ENCODE results near the gene GJC2.

The GJC2 gene

GRCh38 chr1:228190182-228190581 is 40.5 kb downstream of the GJC2 start:
- no peak for DNase-seq (ENCODE audit: low read depth, low spot score)

GRCh38 chr1:228190778-228191177 is 41.0 kb downstream of the GJC2 start:
- DNase-seq (ENCODE audit: low read depth, low spot score): no peak

GRCh38 chr1:228194436-228194835 is 44.7 kb downstream of the GJC2 start:
- no peak for DNase-seq (ENCODE audit: low read depth, low spot score)

GRCh38 chr1:228194921-228195812 is 45.4 kb downstream of the GJC2 start:
- DNase-seq (ENCODE audit: low read depth, low spot score): no peak

GRCh38 chr1:228197555-228198147 is 47.9 kb downstream of the GJC2 start:
- DNase-seq (ENCODE audit: low read depth, low spot score): no peak

GRCh38 chr1:228198977-228199590 is 49.4 kb downstream of the GJC2 start:
- DNase-seq (ENCODE audit: low read depth, low spot score): no peak

GRCh38 chr1:228204958-228205357 is 55.2 kb downstream of the GJC2 start:
- no peak for DNase-seq (ENCODE audit: low read depth, low spot score)

GRCh38 chr1:228205526-228206436 is 56.1 kb downstream of the GJC2 start:
- no peak for DNase-seq (ENCODE audit: low read depth, low spot score)

GRCh38 chr1:228206582-228207351 is 57.0 kb downstream of the GJC2 start:
- no peak for DNase-seq (ENCODE audit: low read depth, low spot score)

GRCh38 chr1:228207381-228207810 is 57.7 kb downstream of the GJC2 start:
- DNase-seq (ENCODE audit: low read depth, low spot score): no peak

- no peak for DNase-seq (ENCODE audit: low read depth, low spot score)
Observed at GRCh38 chr1:228207851-228208821, 58.4 kb downstream of the GJC2 start, which contains the start of gene OBSCN. Gene OBSCN, plus strand, starts transcription at chr1:228208044. Its CDS starts 3,740 bp downstream, at chr1:228211784.

- DNase-seq (ENCODE audit: low read depth, low spot score): no peak
Observed at GRCh38 chr1:228208831-228209551, 59.3 kb downstream of the GJC2 start.

Measured in activated CD4-positive, CD25-positive, alpha-beta regulatory T cell treated with anti-CD3 and anti-CD28 coated beads, Interleukin-2, amount 50 U/mL, for 16 hours (primary cell).